ENCODE results near the gene PWWP2B.

GRCh38 chr10:132404911-132405462 is 8.0 kb downstream of the PWWP2B start:
- TF ChIP-seq CREB1 (CRISPR knock-in tag; IDR thresholded peaks at IDR 0.05) (no peak), ZNF138 (CRISPR knock-in tag; conservative IDR thresholded peaks at IDR 0.05) (no peak), CTCF (IDR thresholded peaks at IDR 0.05) (no peak), NR2C2 (CRISPR knock-in tag; IDR thresholded peaks at IDR 0.05) (no peak), MAX (CRISPR knock-in tag; IDR thresholded peaks at IDR 0.05) (no peak), ETV6 (CRISPR knock-in tag; IDR thresholded peaks at IDR 0.05) (no peak), ZBTB21 (CRISPR knock-in tag; IDR thresholded peaks at IDR 0.05; ENCODE audit: borderline replicate concordance) (no peak), ZNF121 (CRISPR knock-in tag; IDR thresholded peaks at IDR 0.05) (peak; percentile 73), FOXK1 (CRISPR knock-in tag; IDR thresholded peaks at IDR 0.05) (no peak), MYBL2 (CRISPR knock-in tag; IDR thresholded peaks at IDR 0.05) (no peak), GTF2I (CRISPR knock-in tag; conservative IDR thresholded peaks at IDR 0.05) (no peak), ZBTB43 (CRISPR knock-in tag; IDR thresholded peaks at IDR 0.05) (no peak), NR3C1 (CRISPR knock-in tag; conservative IDR thresholded peaks at IDR 0.05; ENCODE audit: low read depth) (no peak), OVOL2 (CRISPR knock-in tag; IDR thresholded peaks at IDR 0.05; ENCODE audit: borderline replicate concordance) (no peak)

All from WTC11 (cell line).